GM12878 (cell line): ENCODE results near the gene SEC24D. TPM values are rescaled to one million over a fixed set of nuclear protein-coding genes. Genes with fewer than 3 reads are reported as not detected.

Experiments used
- ATAC-seq: fragments of 200-7000 bp; cut with Tn5 transposase; 3 replicates; pipeline ENCODE4 v1.9.1; 2020; ENCODE audit warnings: mild to moderate bottlenecking, moderate library complexity
- BruUV-seq: library from RNA; stranded (reverse); fragments of 400-500 nt; replicated peaks from 2 replicates; lab custom pipeline; 2021; lab: Mats Ljungman, UMichigan
- CTCF ChIA-PET: fragments of 300-600 bp; sonication (Branson Sonifier 250); formaldehyde crosslinking; extraction: SDS; loops from one replicate; lab custom pipeline; 2021; ENCODE audit warnings: inconsistent platforms; lab: Yijun Ruan, JAX
- POLR2A ChIA-PET: fragments of 350-600 bp; formaldehyde crosslinking; extraction: SDS; loops from one replicate; lab custom pipeline; 2021; ENCODE audit warnings: inconsistent platforms; lab: Charles Lee
- RAD21 ChIA-PET: fragments of 300-600 bp; sonication (Branson Sonifier 250); formaldehyde crosslinking; loops from one replicate; lab custom pipeline; 2023; ENCODE audit warnings: antibody characterized with exemption; ENCODE audit not compliant: unreplicated experiment; lab: Charles Lee
- SMC1A ChIA-PET: fragments of 300-600 bp; sonication (Branson Sonifier 250); formaldehyde crosslinking; loops from one replicate; lab custom pipeline; 2023; ENCODE audit not compliant: unreplicated experiment, uncharacterized antibody; lab: Charles Lee
- DNase-seq: peaks from one replicate; pipeline ENCODE4 v3.0.0-alpha.2; 2011; ENCODE audit warnings: low read depth, low spot score
- FAIRE-seq: peaks from 3 replicates; lab custom pipeline; 2011; peaks lifted over from hg19 to GRCh38; lab: Jason Lieb, UNC
- H2AFZ ChIP-seq: 2 replicates; pipeline ENCODE4 v1.6.0; 2011; ENCODE audit warnings: low read depth, low read length, control low read depth; ENCODE audit not compliant: control insufficient read depth
- H3K27ac ChIP-seq: 2 replicates; pipeline ENCODE4 v1.5.1; 2011; ENCODE audit warnings: control low read depth; ENCODE audit not compliant: control insufficient read depth, insufficient read depth
- H3K27me3 ChIP-seq, 2 experiments: replicated peaks in 1 of 2; 2 replicates each; pipeline versions ENCODE4 v1.6.0 to v1.6.1; 2011; ENCODE audit warnings: low read length in 1 of 2; ENCODE audit not compliant: control insufficient read depth in 2 of 2, insufficient read depth in 2 of 2
- H3K36me3 ChIP-seq, 2 experiments: 2 replicates each; pipeline ENCODE4 v1.5.1; 2011; ENCODE audit warnings: low read length in 1 of 2; ENCODE audit not compliant: control insufficient read depth in 2 of 2, insufficient read depth in 2 of 2
- H3K4me1 ChIP-seq: 2 replicates; pipeline ENCODE4 v1.6.1; 2011; ENCODE audit warnings: mild to moderate bottlenecking, low read length, moderate library complexity, mixed read lengths; ENCODE audit not compliant: control insufficient read depth, insufficient read depth
- H3K4me2 ChIP-seq: 2 replicates; pipeline ENCODE4 v1.6.0; 2011; ENCODE audit warnings: control low read depth; ENCODE audit not compliant: control insufficient read depth, insufficient read depth
- H3K4me3 ChIP-seq: fragments of 200-600 bp; sonication (generic); 2 replicates; pipeline ENCODE4 v1.5.1; 2016
- H3K79me2 ChIP-seq: 2 replicates; pipeline ENCODE4 v1.6.0; 2011; ENCODE audit warnings: low read length; ENCODE audit not compliant: control insufficient read depth, insufficient read depth
- H3K9ac ChIP-seq: 2 replicates; pipeline ENCODE4 v1.8.0; 2011; ENCODE audit warnings: low read length, control low read depth, mixed read lengths; ENCODE audit not compliant: control insufficient read depth, insufficient read depth
- H3K9me3 ChIP-seq: replicated peaks from 3 replicates; pipeline ENCODE4 v1.5.1; 2011; ENCODE audit warnings: mild to moderate bottlenecking, low read length; ENCODE audit not compliant: control insufficient read depth, insufficient read depth
- H4K20me1 ChIP-seq: 2 replicates; pipeline ENCODE4 v1.6.0; 2011; ENCODE audit not compliant: control insufficient read depth, insufficient read depth
- ESRRA ChIP-seq: IDR thresholded peaks from 2 replicates; pipeline ENCODE4 v1.6.1; 2012; ENCODE audit warnings: mild to moderate bottlenecking, low read length, improper control_type of control experiment
- HDAC6 ChIP-seq: fragments of 200-600 bp; sonication (generic); IDR thresholded peaks from one replicate; pipeline ENCODE4 v1.8.0; 2017; ENCODE audit warnings: antibody characterized with exemption; ENCODE audit not compliant: unreplicated experiment
- HDGF ChIP-seq: fragments of 450-650 bp; IDR thresholded peaks from 2 replicates; pipeline ENCODE4 v1.6.1; 2016; ENCODE audit warnings: antibody characterized with exemption
- IKZF1 ChIP-seq: fragments of 450-650 bp; conservative IDR thresholded peaks from 2 replicates; pipeline ENCODE4 v1.6.1; 2017; ENCODE audit warnings: antibody characterized with exemption, mild to moderate bottlenecking
- NR2C2 ChIP-seq: IDR thresholded peaks from 2 replicates; pipeline ENCODE4 v1.6.1; 2011; ENCODE audit warnings: borderline replicate concordance, low read depth; ENCODE audit not compliant: control insufficient read depth, insufficient read length
- POLR2AphosphoS2 ChIP-seq: IDR thresholded peaks from 2 replicates; pipeline ENCODE4 v1.6.1; 2011; ENCODE audit warnings: low read depth, mild to moderate bottlenecking, low read length, improper control_type of control experiment, moderate library complexity
- TBL1XR1 ChIP-seq: IDR thresholded peaks from 2 replicates; pipeline ENCODE4 v1.6.1; 2012; ENCODE audit warnings: low read depth, low read length, improper control_type of control experiment
- YY1 ChIP-seq: IDR thresholded peaks from 2 replicates; pipeline ENCODE4 v1.6.1; 2011; ENCODE audit warnings: low read depth, mild to moderate bottlenecking, low read length
- WGBS: methylation state at CpG from one replicate; pipeline ENCODE4 v1.1.6; 2016; ENCODE audit warnings: low lambda C conversion rate; ENCODE audit not compliant: insufficient replicate concordance, insufficient coverage; ENCODE audit errors: missing lambda C conversion rate; 5-methylcytosine and 5-hydroxymethylcytosine counted together
- in situ Hi-C: fragments of 300-500 bp; cut with MboI; formaldehyde crosslinking; loops from 9 replicates; pipeline ENCODE4 v1.14.3; 2018; ENCODE audit warnings: mixed read lengths
- intact Hi-C: fragments of 100-400 bp; cut with micrococcal nuclease; formaldehyde crosslinking; loops from one replicate; pipeline ENCODE4 v1.14.2; 2022; ENCODE audit not compliant: unreplicated experiment
- polyA plus RNA-seq, 11 experiments: library from polyadenylated mRNA; depleted of rRNA in 4 of 11; unstranded in 6 of 11; stranded (reverse) in 5 of 11; fragments of >200 nt; fragmentation: Nextera tagmentation in 4 of 11; fragmentation: Illumina TruSeq in 1 of 11; extraction: Ambion mirVana in 4 of 11; extraction: Trizol in 1 of 11; gene quantifications; 1 replicate in 1 of 11; 2 replicates in 10 of 11; pipeline versions ENCODE4 v1.2.1 to v1.2.3, GENCODE V29; 2011 to 2016; ENCODE audit warnings: inconsistent platforms in 2 of 11, missing spikeins in 2 of 11, low read depth in 1 of 11
- total RNA-seq, 4 experiments: library from RNA; depleted of rRNA in 3 of 4; stranded (reverse); fragments of >200 nt in 3 of 4; fragmentation: Illumina TruSeq in 1 of 4; extraction: Trizol in 1 of 4; gene quantifications; 2 replicates each; pipeline versions ENCODE4 v1.2.1 to v1.2.3, GENCODE V29; 2013 to 2021

The SEC24D gene
- total and polyA plus RNA-seq, 10 of the 15 experiments (the other 5 are each of a cell fraction or from before 2014, with no cell fraction given), result 12.8 to 61.9 (median 25.6) TPM

GRCh38 chr4:118775405-118775804 lies 60.5 kb downstream of the SEC24D start:
- no TSS peak for BruUV-seq
- in situ Hi-C loops, result no loop called here
- no peak for ATAC-seq
- Histone ChIP-seq H3K27me3 (no peaks in the 10 kb centered on the region), H3K79me2 (no peaks in the 10 kb centered on the region), H3K9me3 (no peaks in the 10 kb centered on the region), H3K4me2 (no peak overlapping the region), H3K4me1 (no peaks in the 10 kb centered on the region), H2AFZ (no peak overlapping the region), H3K36me3 (no peaks in the 10 kb centered on the region; a peak in 2 of 4 replicates), H3K9ac (no peak overlapping the region), H3K4me3 (no peak overlapping the region), H4K20me1 (no peaks in the 10 kb centered on the region), H3K27ac (no peak overlapping the region)
- TF ChIP-seq HDGF (no peak), IKZF1 (no peak)
- FAIRE-seq, result no peak
- ChIA-PET POLR2A (no interaction called here), CTCF (interaction anchor here (1.0 to 9.9 kb wide), 6 partner anchors 9 to 208 kb away, joined by 3 to 121 read pairs (median 4); partner anchors contain the start of gene SYNPO2), SMC1A (interaction anchor here (0.6 to 1.3 kb wide), 4 partner anchors 12 to 151 kb away, joined by 3 read pairs; no protein-coding TSS in a partner anchor), RAD21 (no interaction called here)
- WGBS, result 85% methylated on average over 2 of the region's 2 CpGs
- intact Hi-C loops, result loop anchor here (10.0 kb wide), 1 partner anchor 509 kb away; no protein-coding TSS in a partner anchor
- DNase-seq, result no peak

- in situ Hi-C loops (loop anchor here (5.0 kb wide), 1 partner anchor 107 kb away; no protein-coding TSS in a partner anchor), intact Hi-C loops (loop anchor here (5.0 to 10.0 kb wide), 2 partner anchors 207 to 510 kb away; no protein-coding TSS in a partner anchor)
- Histone ChIP-seq H2AFZ (no peak overlapping the region), H3K36me3 (no peaks in the 10 kb centered on the region; a peak in 2 of 4 replicates), H3K27ac (no peak overlapping the region), H3K4me1 (no peaks in the 10 kb centered on the region), H4K20me1 (no peaks in the 10 kb centered on the region), H3K4me2 (no peak overlapping the region), H3K9me3 (no peaks in the 10 kb centered on the region), H3K4me3 (no peak overlapping the region), H3K9ac (no peak overlapping the region), H3K79me2 (no peaks in the 10 kb centered on the region), H3K27me3 (no peaks in the 10 kb centered on the region)
- DNase-seq (no peak), FAIRE-seq (no peak), ATAC-seq (no peak)
- WGBS, result 92% methylated on average over 3 of the region's 3 CpGs
- ChIA-PET SMC1A (interaction anchor here (0.6 to 1.7 kb wide), 3 partner anchors 12 to 116 kb away, joined by 3 to 11 read pairs (median 3); no protein-coding TSS in a partner anchor), RAD21 (interaction anchor here (1.1 kb wide), 1 partner anchor 53 kb away, joined by 3 read pairs; no protein-coding TSS in a partner anchor), CTCF (interaction anchor here (0.6 to 9.9 kb wide), 12 partner anchors 9 to 208 kb away, joined by 3 to 121 read pairs (median 3); partner anchors contain the start of gene SYNPO2), POLR2A (no interaction called here)
- no TSS peak for BruUV-seq
- no peak for TF ChIP-seq NR2C2
- no peak for TF ChIP-seq HDAC6
- TF ChIP-seq ESRRA, result no peak
- TF ChIP-seq TBL1XR1, result no peak
- TF ChIP-seq POLR2AphosphoS2, result no peak
- no peak for TF ChIP-seq YY1
These were observed 60.9 kb downstream of the SEC24D start for GRCh38 chr4:118774989-118775388.
